ENCODE results near the gene PARD3B. TPM values are rescaled to one million over a fixed set of nuclear protein-coding genes. Genes with fewer than 3 reads are reported as not detected.

PARD3B gene
- total RNA-seq, 1 experiment from 2014 or later, result 7.6 TPM

DNA sequence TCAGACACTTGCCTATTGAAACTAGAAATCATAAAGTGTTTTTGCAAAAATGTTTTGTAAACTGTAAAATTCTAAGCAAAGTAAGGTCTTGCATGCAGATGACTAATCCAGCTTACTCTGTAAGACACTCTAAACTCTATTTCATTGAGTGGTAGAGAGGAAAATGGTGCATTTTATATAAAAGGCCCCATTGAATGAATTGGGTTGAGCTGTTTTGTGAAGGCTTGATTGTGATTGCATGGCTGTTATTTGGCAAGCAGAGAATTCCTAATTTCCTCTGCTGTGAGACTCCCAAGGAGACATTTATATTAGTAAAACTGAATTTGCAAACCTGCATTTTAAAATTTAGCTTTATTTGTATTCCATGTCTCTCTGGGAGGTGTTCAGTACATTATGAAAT, 234.5 kb downstream of the PARD3B start:
- no peak for TF ChIP-seq EZH2 (IDR thresholded peaks at IDR 0.05; ENCODE audit: low read depth)
- TF ChIP-seq, protein P1, sequence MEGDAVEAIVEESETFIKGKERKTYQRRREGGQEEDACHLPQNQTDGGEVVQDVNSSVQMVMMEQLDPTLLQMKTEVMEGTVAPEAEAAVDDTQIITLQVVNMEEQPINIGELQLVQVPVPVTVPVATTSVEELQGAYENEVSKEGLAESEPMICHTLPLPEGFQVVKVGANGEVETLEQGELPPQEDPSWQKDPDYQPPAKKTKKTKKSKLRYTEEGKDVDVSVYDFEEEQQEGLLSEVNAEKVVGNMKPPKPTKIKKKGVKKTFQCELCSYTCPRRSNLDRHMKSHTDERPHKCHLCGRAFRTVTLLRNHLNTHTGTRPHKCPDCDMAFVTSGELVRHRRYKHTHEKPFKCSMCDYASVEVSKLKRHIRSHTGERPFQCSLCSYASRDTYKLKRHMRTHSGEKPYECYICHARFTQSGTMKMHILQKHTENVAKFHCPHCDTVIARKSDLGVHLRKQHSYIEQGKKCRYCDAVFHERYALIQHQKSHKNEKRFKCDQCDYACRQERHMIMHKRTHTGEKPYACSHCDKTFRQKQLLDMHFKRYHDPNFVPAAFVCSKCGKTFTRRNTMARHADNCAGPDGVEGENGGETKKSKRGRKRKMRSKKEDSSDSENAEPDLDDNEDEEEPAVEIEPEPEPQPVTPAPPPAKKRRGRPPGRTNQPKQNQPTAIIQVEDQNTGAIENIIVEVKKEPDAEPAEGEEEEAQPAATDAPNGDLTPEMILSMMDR (conservative IDR thresholded peaks at IDR 0.05), result no peak
- intact Hi-C loops (cut with micrococcal nuclease; ENCODE audit: unreplicated experiment), result no loop called here
- Histone ChIP-seq H3K9me2 (ENCODE audit: insufficient read depth) (no peaks in the 10 kb centered on the region), H3F3A (ENCODE audit: insufficient read depth, low read depth) (no peaks in the 10 kb centered on the region), H3K9me3 (ENCODE audit: insufficient read depth, low read depth) (no peaks in the 10 kb centered on the region), H3K27ac (no peak overlapping the region), H3K4me2 (no peak overlapping the region), H3K79me2 (ENCODE audit: low read depth) (no peaks in the 10 kb centered on the region), H3K36me3 (ENCODE audit: low read depth) (no peaks in the 10 kb centered on the region), H3K27me3 (ENCODE audit: insufficient read depth, low read depth) (no peaks in the 10 kb centered on the region), H4K20me1 (ENCODE audit: insufficient read depth) (no peaks in the 10 kb centered on the region), H2AFZ (no peak overlapping the region), H3K4me1 (replicated peaks; ENCODE audit: insufficient read depth) (no peaks in the 10 kb centered on the region), H3K4me3 (no peak overlapping the region)
- ChIA-PET POLR2A (ENCODE audit: unreplicated experiment) (no interaction called here), CTCF (no interaction called here)
- no TSS peak for BruUV-seq (replicated peaks)
- no peak for DNase-seq

DNA sequence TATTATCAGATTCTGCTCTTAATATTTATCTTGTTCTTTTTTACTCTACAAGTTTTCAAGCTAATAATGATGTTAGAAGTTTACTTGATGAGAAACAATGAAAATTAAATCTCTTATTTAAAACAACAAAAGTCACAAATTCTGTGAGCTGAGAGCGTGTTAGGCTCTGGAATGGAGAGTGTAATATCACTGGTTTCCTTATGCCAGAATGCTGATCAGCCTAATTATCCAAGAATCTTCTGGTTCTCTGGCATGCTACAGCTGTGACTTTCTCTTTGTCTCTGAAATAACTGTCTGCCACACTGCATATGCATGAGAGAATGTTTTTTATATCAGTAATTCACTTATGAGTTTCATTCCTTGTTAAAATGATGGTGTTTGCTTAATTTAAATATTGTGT, 236.7 kb downstream of the PARD3B start:
- H3K9me3 ChIP-seq (ENCODE audit: insufficient read depth, low read depth), result no peaks in the 10 kb centered on the region
- no peak overlapping the region for H3K27ac ChIP-seq
- no peak for DNase-seq
- no peaks in the 10 kb centered on the region for H3K36me3 ChIP-seq (ENCODE audit: low read depth)
- H3K4me2 ChIP-seq, result no peak overlapping the region
- H4K20me1 ChIP-seq (ENCODE audit: insufficient read depth), result no peaks in the 10 kb centered on the region
- TF ChIP-seq EZH2 (IDR thresholded peaks at IDR 0.05; ENCODE audit: low read depth), result no peak
- TF ChIP-seq, protein P1 (conservative IDR thresholded peaks at IDR 0.05), result no peak
- H3K9me2 ChIP-seq (ENCODE audit: insufficient read depth), result no peaks in the 10 kb centered on the region
- ChIA-PET POLR2A (ENCODE audit: unreplicated experiment) (no interaction called here), CTCF (no interaction called here)
- no peaks in the 10 kb centered on the region for H3K79me2 ChIP-seq (ENCODE audit: low read depth)
- H3K4me1 ChIP-seq (replicated peaks; ENCODE audit: insufficient read depth), result no peaks in the 10 kb centered on the region
- H3K27me3 ChIP-seq (ENCODE audit: insufficient read depth, low read depth), result no peaks in the 10 kb centered on the region
- intact Hi-C loops (cut with micrococcal nuclease; ENCODE audit: unreplicated experiment), result no loop called here
- no TSS peak for BruUV-seq (replicated peaks)
- H3K4me3 ChIP-seq, result no peak overlapping the region
- H3F3A ChIP-seq (ENCODE audit: insufficient read depth, low read depth), result no peaks in the 10 kb centered on the region
- H2AFZ ChIP-seq, result no peak overlapping the region

DNA sequence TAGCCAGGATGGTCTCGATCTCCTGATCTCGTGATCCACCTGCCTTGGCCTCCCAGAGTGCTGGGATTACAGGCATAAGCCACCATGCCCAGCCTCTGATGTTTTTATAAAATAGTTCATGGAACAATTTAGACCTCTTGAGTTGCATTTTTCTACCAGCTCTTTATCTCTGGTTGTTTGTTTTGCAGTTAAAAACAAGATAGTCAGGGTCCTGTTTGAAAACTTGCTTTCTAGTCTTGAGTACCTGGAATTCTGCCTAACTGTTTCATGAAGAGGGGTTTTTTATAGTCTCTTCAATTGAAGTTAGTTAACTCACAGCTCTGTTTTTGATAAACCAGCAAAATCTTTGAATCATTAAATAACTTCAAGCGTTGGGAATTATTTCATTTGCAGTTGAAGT, 244.8 kb downstream of the PARD3B start:
- H3K36me3 ChIP-seq (ENCODE audit: low read depth), result no peaks in the 10 kb centered on the region
- CTCF ChIA-PET, result no interaction called here
- H3K9me2 ChIP-seq (ENCODE audit: insufficient read depth), result no peaks in the 10 kb centered on the region
- no peak for DNase-seq
- no peaks in the 10 kb centered on the region for H3K4me1 ChIP-seq (replicated peaks; ENCODE audit: insufficient read depth)
- intact Hi-C loops (cut with micrococcal nuclease; ENCODE audit: unreplicated experiment), result no loop called here
- H3K27me3 ChIP-seq (ENCODE audit: insufficient read depth, low read depth), result no peaks in the 10 kb centered on the region
- no peak overlapping the region for H2AFZ ChIP-seq
- H3K9me3 ChIP-seq (ENCODE audit: insufficient read depth, low read depth), result no peaks in the 10 kb centered on the region
- H3K79me2 ChIP-seq (ENCODE audit: low read depth), result no peaks in the 10 kb centered on the region
- no peak for TF ChIP-seq EZH2 (IDR thresholded peaks at IDR 0.05; ENCODE audit: low read depth)
- TF ChIP-seq, protein P1 (conservative IDR thresholded peaks at IDR 0.05), result no peak
- H3K4me2 ChIP-seq, result no peak overlapping the region
- H3K27ac ChIP-seq, result no peak overlapping the region
- H3K4me3 ChIP-seq, result no peak overlapping the region
- H3F3A ChIP-seq (ENCODE audit: insufficient read depth, low read depth), result no peaks in the 10 kb centered on the region
- H4K20me1 ChIP-seq (ENCODE audit: insufficient read depth), result no peaks in the 10 kb centered on the region
- POLR2A ChIA-PET (ENCODE audit: unreplicated experiment), result no interaction called here
- BruUV-seq (replicated peaks), result no TSS peak

Data from PC-9 (cell line).